Mesendoderm (in vitro differentiated cells): ENCODE measurements around the gene TRIM73.
"Not testable (repeated sequence)": the region's sequence is repeated elsewhere in the genome, so short reads cannot be mapped to it uniquely, and the experiment has no call there.

Experiments used
- DNase-seq: peaks from one replicate; pipeline ENCODE4 v3.0.0; 2013
- H2AK5ac ChIP-seq: 2 replicates; pipeline ENCODE4 v1.6.1; 2013; ENCODE audit warnings: low read length, inconsistent platforms
- H2BK120ac ChIP-seq: 2 replicates; pipeline ENCODE4 v1.6.1; 2013; ENCODE audit warnings: low read depth, mild to moderate bottlenecking, low read length, moderate library complexity, mixed read lengths
- H2BK15ac ChIP-seq: replicated peaks from 2 replicates; pipeline ENCODE4 v1.6.1; 2013; ENCODE audit warnings: low read depth, mild to moderate bottlenecking, moderate library complexity
- H2BK5ac ChIP-seq: 2 replicates; pipeline ENCODE4 v1.6.1; 2013; ENCODE audit warnings: low read length, inconsistent platforms
- H3K18ac ChIP-seq: 2 replicates; pipeline ENCODE4 v1.6.1; 2013; ENCODE audit warnings: mild to moderate bottlenecking, low read length, mixed read lengths
- H3K23ac ChIP-seq: one replicate; pipeline ENCODE4 v1.6.1; 2013; ENCODE audit warnings: low read length
- H3K27ac ChIP-seq: 2 replicates; pipeline ENCODE4 v1.5.1; 2013; ENCODE audit warnings: low read depth, mild to moderate bottlenecking, inconsistent platforms, low read length, moderate library complexity
- H3K27me3 ChIP-seq: 2 replicates; pipeline ENCODE4 v1.6.1; 2013; ENCODE audit warnings: low read length, control low read depth, mild to moderate bottlenecking, inconsistent platforms; ENCODE audit not compliant: insufficient read depth, poor library complexity
- H3K36me3 ChIP-seq: 2 replicates; pipeline ENCODE4 v1.6.1; 2013; ENCODE audit warnings: low read length, inconsistent platforms; ENCODE audit not compliant: control insufficient read depth, insufficient read depth
- H3K4ac ChIP-seq: one replicate; pipeline ENCODE4 v1.6.1; 2013; ENCODE audit warnings: low read depth, mild to moderate bottlenecking, low read length, moderate library complexity
- H3K4me1 ChIP-seq: 2 replicates; pipeline ENCODE4 v1.6.1; 2013; ENCODE audit warnings: low read depth, low read length, inconsistent platforms; ENCODE audit not compliant: control insufficient read depth
- H3K4me2 ChIP-seq: 2 replicates; pipeline ENCODE4 v1.6.1; 2013; ENCODE audit warnings: low read length
- H3K4me3 ChIP-seq: 2 replicates; pipeline ENCODE4 v1.5.1; 2013; ENCODE audit warnings: mild to moderate bottlenecking, low read length
- H3K56ac ChIP-seq: one replicate; pipeline ENCODE4 v1.6.1; 2013; ENCODE audit warnings: low read length
- H3K79me1 ChIP-seq: 2 replicates; pipeline ENCODE4 v1.6.1; 2013; ENCODE audit warnings: low read length, inconsistent platforms
- H3K79me2 ChIP-seq: 2 replicates; pipeline ENCODE4 v1.6.1; 2013; ENCODE audit warnings: mild to moderate bottlenecking, low read length; ENCODE audit not compliant: control insufficient read depth, insufficient read depth
- H3K9ac ChIP-seq: 2 replicates; pipeline ENCODE4 v1.6.1; 2013; ENCODE audit warnings: low read length, inconsistent platforms
- H4K5ac ChIP-seq: one replicate; pipeline ENCODE4 v1.6.1; 2013; ENCODE audit warnings: low read length
- H4K8ac ChIP-seq: one replicate; pipeline ENCODE4 v1.6.1; 2013; ENCODE audit warnings: low read depth, mild to moderate bottlenecking, control low read depth, low read length, moderate library complexity
- WGBS: extraction: QIAGEN DNeasy Blood & Tissue Kit; methylation state at CpG from one replicate; pipeline ENCODE4 v1.1.7; 2013; ENCODE audit warnings: low lambda C conversion rate, missing lambda C conversion rate; ENCODE audit not compliant: insufficient coverage; ENCODE audit errors: extremely low coverage; 5-methylcytosine and 5-hydroxymethylcytosine counted together

Gene TRIM73

DNA sequence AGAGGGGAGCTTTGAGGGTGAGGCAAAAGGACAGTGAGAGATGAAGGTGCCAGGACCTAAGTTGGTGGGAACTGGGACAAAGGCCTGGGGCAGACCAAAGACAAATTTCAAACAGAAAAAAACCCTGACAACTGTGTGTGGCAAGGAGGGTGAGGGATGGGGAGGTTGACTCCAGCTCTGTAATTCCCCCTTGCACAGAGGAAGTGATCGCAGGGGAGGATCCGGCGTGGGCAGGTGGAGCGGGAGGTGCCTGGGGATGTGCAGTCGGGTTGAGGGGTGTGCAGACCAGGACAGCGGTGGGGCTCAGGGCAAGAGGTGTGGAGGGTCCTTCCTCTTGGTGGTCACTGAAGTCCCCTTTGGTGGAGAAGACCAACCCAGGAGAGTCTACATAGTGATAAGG is 5.1 kb downstream of the TRIM73 start:
- H3K23ac ChIP-seq, H3K9ac ChIP-seq, H3K4me3 ChIP-seq, H4K5ac ChIP-seq, H3K79me1 ChIP-seq, H3K36me3 ChIP-seq, H2BK120ac ChIP-seq, H3K56ac ChIP-seq, H3K18ac ChIP-seq, H3K4me2 ChIP-seq, H2BK15ac ChIP-seq, H2AK5ac ChIP-seq, H3K27ac ChIP-seq, H2BK5ac ChIP-seq, H3K27me3 ChIP-seq, DNase-seq, H3K4ac ChIP-seq, H3K4me1 ChIP-seq, H4K8ac ChIP-seq, H3K79me2 ChIP-seq: not testable (repeated sequence)
- WGBS = no CpG with 5 or more reads among the region's 6 CpGs

DNA sequence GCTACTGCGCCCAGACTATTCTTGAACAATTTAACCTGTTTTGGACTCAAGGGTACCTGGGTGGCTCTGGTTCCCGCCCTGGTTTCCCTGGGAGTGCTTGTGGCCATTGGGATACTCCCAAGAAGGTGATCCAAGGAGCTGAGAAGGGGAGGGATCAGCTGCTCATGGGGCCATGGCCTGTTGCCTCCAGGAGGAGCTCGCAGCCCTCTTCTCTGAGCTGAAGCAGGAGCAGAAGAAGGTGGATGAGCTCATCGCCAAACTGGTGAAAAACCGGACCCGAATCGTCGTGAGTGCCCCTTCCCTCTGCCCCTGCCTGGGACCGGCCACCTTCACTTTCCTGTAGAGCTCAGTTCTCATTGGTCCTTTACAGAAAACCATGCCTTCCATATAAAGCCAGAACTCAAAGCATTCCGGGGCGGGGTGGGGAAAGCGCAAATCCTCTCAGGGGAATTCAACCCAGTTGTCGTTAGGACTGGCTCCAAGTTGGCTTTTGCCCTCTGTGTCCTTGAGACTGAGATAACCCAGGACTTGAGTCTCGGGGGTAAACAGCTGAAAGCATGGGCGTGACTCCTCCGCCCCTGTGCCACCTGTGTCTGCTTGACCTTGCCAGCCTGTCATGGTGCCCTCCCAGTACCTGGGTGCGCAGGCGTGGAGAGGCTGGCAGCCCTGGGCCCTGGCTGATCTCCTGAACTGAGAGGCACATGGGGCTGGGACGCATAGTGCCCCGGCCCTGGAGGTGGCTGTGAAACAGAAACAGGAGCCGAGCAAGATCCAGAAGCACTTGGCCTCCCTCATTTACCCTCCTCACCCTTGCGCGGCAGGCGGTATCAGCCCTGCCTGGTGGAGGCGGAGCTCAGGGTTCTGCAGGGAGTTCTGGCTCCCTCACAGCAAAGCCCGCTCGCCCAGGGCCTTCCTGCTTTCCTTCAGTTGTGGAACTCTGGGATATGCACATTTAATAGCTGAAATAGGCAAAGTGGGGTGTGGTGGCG is 8.3 kb downstream of the TRIM73 start:
- H3K79me1 ChIP-seq, H3K56ac ChIP-seq: not testable (repeated sequence)
- no CpG with 5 or more reads among the region's 28 CpGs for WGBS

DNA sequence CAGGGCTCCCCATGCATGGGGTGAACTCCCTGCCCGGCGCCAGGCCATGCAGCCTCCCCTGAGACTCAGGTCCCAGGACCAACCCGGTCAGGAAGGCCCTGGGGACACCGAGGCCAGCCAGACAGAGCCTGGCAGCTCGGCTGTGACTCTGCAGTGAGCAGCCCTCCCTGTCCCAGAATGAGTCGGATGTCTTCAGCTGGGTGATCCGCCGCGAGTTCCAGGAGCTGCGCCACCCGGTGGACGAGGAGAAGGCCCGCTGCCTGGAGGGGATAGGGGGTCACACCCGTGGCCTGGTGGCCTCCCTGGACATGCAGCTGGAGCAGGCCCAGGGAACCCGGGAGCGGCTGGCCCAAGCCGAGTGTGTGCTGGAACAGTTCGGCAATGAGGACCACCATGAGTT is 9.2 kb downstream of the TRIM73 start:
- not testable (repeated sequence) for H2BK120ac ChIP-seq, H3K27ac ChIP-seq, H3K4me3 ChIP-seq, H3K56ac ChIP-seq, H4K8ac ChIP-seq, H3K9ac ChIP-seq, H2BK15ac ChIP-seq, DNase-seq, H3K18ac ChIP-seq, H3K36me3 ChIP-seq, H3K4me2 ChIP-seq, H3K4me1 ChIP-seq, H3K79me2 ChIP-seq, H3K79me1 ChIP-seq, H2AK5ac ChIP-seq, H3K4ac ChIP-seq, H2BK5ac ChIP-seq, H3K23ac ChIP-seq, H4K5ac ChIP-seq, H3K27me3 ChIP-seq
- no CpG with 5 or more reads among the region's 18 CpGs for WGBS

More for the DNA sequence above, 8.3 kb downstream of the TRIM73 start:
- not testable (repeated sequence) for H3K79me2 ChIP-seq, H2BK5ac ChIP-seq, H3K4ac ChIP-seq, H4K8ac ChIP-seq, H3K9ac ChIP-seq, H3K4me2 ChIP-seq, H2BK15ac ChIP-seq, H3K27me3 ChIP-seq, H3K4me3 ChIP-seq, H3K36me3 ChIP-seq, H2AK5ac ChIP-seq, H3K27ac ChIP-seq, H2BK120ac ChIP-seq, H4K5ac ChIP-seq, H3K18ac ChIP-seq, H3K23ac ChIP-seq, DNase-seq, H3K4me1 ChIP-seq

DNA sequence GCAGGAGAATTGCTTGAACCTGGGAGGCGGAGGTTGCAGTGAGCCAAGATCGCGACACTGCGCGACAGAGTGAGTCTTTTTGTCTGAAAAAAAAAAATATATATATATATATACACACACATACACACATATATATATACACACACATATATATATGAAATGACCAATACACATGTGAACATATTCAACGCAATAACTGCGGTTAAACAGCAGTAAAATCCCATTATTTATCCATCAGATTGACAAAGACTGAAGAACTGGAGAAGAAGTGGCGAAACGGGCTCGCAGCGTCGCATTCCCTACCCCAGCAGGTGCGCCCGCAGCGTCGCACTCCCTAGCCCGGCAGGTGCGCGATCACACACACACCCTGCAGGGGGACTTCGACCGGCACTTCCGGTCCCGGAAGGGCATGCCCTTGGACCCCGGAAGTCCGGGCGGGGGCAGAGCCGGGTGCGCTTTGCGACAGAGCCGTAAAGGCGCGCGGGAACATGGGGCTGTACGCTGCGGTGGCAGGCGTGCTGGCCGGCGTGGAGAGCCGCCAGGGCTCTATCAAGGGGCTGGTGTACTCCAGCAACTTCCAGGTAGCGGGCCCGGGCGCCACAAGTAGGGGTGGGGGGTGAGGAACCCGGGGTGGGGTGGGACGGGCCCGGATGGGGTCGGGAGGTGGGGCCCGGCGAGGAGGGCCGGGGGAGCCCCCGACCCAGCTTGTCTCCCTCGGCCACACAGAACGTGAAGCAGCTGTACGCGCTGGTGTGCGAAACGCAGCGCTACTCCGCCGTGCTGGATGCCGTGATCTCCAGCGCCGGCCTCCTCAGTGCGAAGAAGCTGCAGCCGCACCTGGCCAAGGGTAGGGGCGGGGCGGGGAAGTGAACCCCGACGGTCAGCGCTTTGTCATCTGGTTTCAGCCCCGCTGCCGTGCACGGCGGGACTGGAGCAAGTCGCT is 14.7 kb downstream of the TRIM73 start:
- not testable (repeated sequence) for H3K79me1 ChIP-seq, H3K27ac ChIP-seq, H3K36me3 ChIP-seq, H3K4me2 ChIP-seq, H3K4ac ChIP-seq, H3K27me3 ChIP-seq, H3K23ac ChIP-seq, H2BK120ac ChIP-seq, H3K79me2 ChIP-seq, H2BK5ac ChIP-seq, H3K18ac ChIP-seq, H3K4me3 ChIP-seq, H3K9ac ChIP-seq, H2AK5ac ChIP-seq, H4K5ac ChIP-seq, DNase-seq, H3K4me1 ChIP-seq, H4K8ac ChIP-seq, H2BK15ac ChIP-seq, H3K56ac ChIP-seq
- WGBS = no CpG with 5 or more reads among the region's 74 CpGs

DNA sequence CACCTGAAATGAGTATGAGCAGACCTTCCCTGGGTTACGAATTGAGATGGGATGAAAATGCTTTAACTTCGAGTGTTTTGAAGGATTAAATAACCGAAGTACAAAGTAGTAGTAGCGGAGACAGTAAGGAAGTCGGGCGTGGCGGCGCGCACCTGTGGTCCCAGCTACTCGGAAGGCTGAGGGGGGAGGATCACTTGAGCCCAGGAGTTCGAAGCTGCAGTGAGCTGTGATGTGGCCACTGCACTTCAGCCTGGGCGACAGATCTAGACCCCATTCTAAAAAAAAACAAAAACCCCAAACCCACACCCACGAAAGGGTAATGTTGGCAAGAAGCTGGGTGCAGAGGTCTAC is 15.4 kb downstream of the TRIM73 start:
- not testable (repeated sequence) for H3K4ac ChIP-seq, H2BK15ac ChIP-seq, H3K79me1 ChIP-seq, H2AK5ac ChIP-seq, H3K27ac ChIP-seq, H3K4me1 ChIP-seq, H3K4me2 ChIP-seq, H3K4me3 ChIP-seq, H4K5ac ChIP-seq, H4K8ac ChIP-seq, H3K9ac ChIP-seq, H3K27me3 ChIP-seq, H3K36me3 ChIP-seq, DNase-seq, H3K79me2 ChIP-seq, H2BK120ac ChIP-seq, H3K56ac ChIP-seq, H3K18ac ChIP-seq, H2BK5ac ChIP-seq, H3K23ac ChIP-seq
- WGBS = no CpG with 5 or more reads among the region's 13 CpGs
